WTC11 (cell line): Measurements from ENCODE around the gene GMPR2. TPM values are rescaled to one million over a fixed set of nuclear protein-coding genes. Genes with fewer than 3 reads are reported as not detected.

ENCODE experiments used
- ATAC-seq: fragments of 200-7000 bp; cut with Tn5 transposase; 2 replicates; pipeline ENCODE4 v1.10.0; 2021; ENCODE audit warnings: mild to moderate bottlenecking, moderate library complexity
- CTCF ChIA-PET: fragments of 300-600 bp; sonication (Branson Sonifier 250); formaldehyde crosslinking; loops from one replicate; lab custom pipeline; 2021; ENCODE audit warnings: antibody characterized with exemption; lab: Charles Lee
- POLR2A ChIA-PET: fragments of 350-600 bp; sonication (Branson Sonifier 250); formaldehyde crosslinking; loops from one replicate; lab custom pipeline; 2021; ENCODE audit warnings: antibody characterized with exemption; lab: Charles Lee
- DNase-seq: peaks from one replicate; pipeline ENCODE4 v3.0.0; 2021; ENCODE audit warnings: low spot score
- H3K27ac Mint-ChIP-seq: 2 replicates; pipeline ENCODE4 v1.8.0; 2021; ENCODE audit warnings: mixed read lengths
- H3K27me3 Mint-ChIP-seq: 2 replicates; pipeline ENCODE4 v1.8.0; 2021; ENCODE audit warnings: low read depth, mild to moderate bottlenecking, moderate library complexity, mixed read lengths
- H3K36me3 Mint-ChIP-seq: 2 replicates; pipeline ENCODE4 v1.8.0; 2021; ENCODE audit warnings: mixed read lengths
- H3K4me1 Mint-ChIP-seq: 2 replicates; pipeline ENCODE4 v1.8.0; 2022; ENCODE audit warnings: mixed read lengths
- H3K4me3 Mint-ChIP-seq: 2 replicates; pipeline ENCODE4 v1.8.0; 2021; ENCODE audit warnings: mild to moderate bottlenecking, moderate library complexity, mixed read lengths
- H3K9me3 Mint-ChIP-seq: 2 replicates; pipeline ENCODE4 v1.8.0; 2021; ENCODE audit warnings: mixed read lengths
- ELF4 ChIP-seq: sonication (generic); formaldehyde crosslinking; IDR thresholded peaks from 2 replicates; pipeline ENCODE4 v1.8.1; 2022; ENCODE audit warnings: low read depth, mild to moderate bottlenecking, moderate library complexity, missing genetic modification reagents
- FOXJ3 ChIP-seq: sonication (generic); formaldehyde crosslinking; IDR thresholded peaks from 2 replicates; pipeline ENCODE4 v1.9.0; 2021; ENCODE audit warnings: missing genetic modification reagents, mild to moderate bottlenecking, borderline replicate concordance
- FOXK1 ChIP-seq: sonication (generic); formaldehyde crosslinking; IDR thresholded peaks from 2 replicates; pipeline ENCODE4 v1.8.0; 2022; ENCODE audit warnings: mild to moderate bottlenecking, moderate library complexity, missing genetic modification reagents
- IRF2 ChIP-seq: sonication (generic); formaldehyde crosslinking; IDR thresholded peaks from 2 replicates; pipeline ENCODE4 v1.8.0; 2022; ENCODE audit warnings: low read depth, missing genetic modification reagents, borderline replicate concordance
- NR1H2 ChIP-seq: sonication (generic); formaldehyde crosslinking; IDR thresholded peaks from 2 replicates; pipeline ENCODE4 v1.9.0; 2021; ENCODE audit warnings: mild to moderate bottlenecking, moderate library complexity, missing genetic modification reagents
- SMAD3 ChIP-seq: sonication (generic); formaldehyde crosslinking; IDR thresholded peaks from 2 replicates; pipeline ENCODE4 v1.8.0; 2022; ENCODE audit warnings: missing genetic modification reagents, mild to moderate bottlenecking, borderline replicate concordance
- SMAD4 ChIP-seq: sonication (generic); formaldehyde crosslinking; IDR thresholded peaks from 2 replicates; pipeline ENCODE4 v1.8.0; 2022; ENCODE audit warnings: mild to moderate bottlenecking, missing genetic modification reagents
- SOX15 ChIP-seq: fragments of 250-450 bp; sonication (Bioruptor Pico); IDR thresholded peaks from 2 replicates; pipeline ENCODE4 v1.9.0; 2021; ENCODE audit warnings: mild to moderate bottlenecking
- TP53 ChIP-seq: sonication (generic); formaldehyde crosslinking; IDR thresholded peaks from 2 replicates; pipeline ENCODE4 v1.8.1; 2023; ENCODE audit warnings: mild to moderate bottlenecking, missing genetic modification reagents
- ZNF263 ChIP-seq: sonication (generic); formaldehyde crosslinking; IDR thresholded peaks from 2 replicates; pipeline ENCODE4 v1.8.1; 2022; ENCODE audit warnings: low read depth, mild to moderate bottlenecking, moderate library complexity, missing genetic modification reagents
- ZNF416 ChIP-seq: fragments of 250-450 bp; sonication (Bioruptor Pico); IDR thresholded peaks from 2 replicates; pipeline ENCODE4 v1.9.0; 2021; ENCODE audit warnings: mild to moderate bottlenecking, inconsistent platforms
- ZNF671 ChIP-seq: fragments of 250-450 bp; sonication (Bioruptor Pico); IDR thresholded peaks from 2 replicates; pipeline ENCODE4 v1.8.0; 2021; ENCODE audit warnings: mild to moderate bottlenecking
- ZSCAN18 ChIP-seq: fragments of 250-450 bp; sonication (Bioruptor Pico); IDR thresholded peaks from 2 replicates; pipeline ENCODE4 v2.1.2; 2022; ENCODE audit warnings: mild to moderate bottlenecking, moderate library complexity
- total RNA-seq: library from RNA; stranded (reverse); gene quantifications from 3 replicates; pipeline ENCODE4 v1.2.3, GENCODE V29; 2021
- TF ChIP-seq, protein P1 (sequence below): sonication (generic); formaldehyde crosslinking; conservative IDR thresholded peaks from 2 replicates; pipeline ENCODE4 v1.8.1; 2023; ENCODE audit warnings: mild to moderate bottlenecking, low read depth, missing genetic modification reagents, moderate library complexity
- TF ChIP-seq, protein P2 (sequence below): sonication (generic); formaldehyde crosslinking; IDR thresholded peaks from 2 replicates; pipeline ENCODE4 v1.8.1; 2022; ENCODE audit warnings: low read depth, mild to moderate bottlenecking, moderate library complexity, missing genetic modification reagents, borderline replicate concordance
- TF ChIP-seq, protein P3 (sequence below): sonication (generic); formaldehyde crosslinking; IDR thresholded peaks from 2 replicates; pipeline ENCODE4 v1.8.0; 2022; ENCODE audit warnings: missing genetic modification reagents

The GMPR2 gene
- total RNA-seq, 1 experiment from 2014 or later: 82.3 TPM

DNA sequence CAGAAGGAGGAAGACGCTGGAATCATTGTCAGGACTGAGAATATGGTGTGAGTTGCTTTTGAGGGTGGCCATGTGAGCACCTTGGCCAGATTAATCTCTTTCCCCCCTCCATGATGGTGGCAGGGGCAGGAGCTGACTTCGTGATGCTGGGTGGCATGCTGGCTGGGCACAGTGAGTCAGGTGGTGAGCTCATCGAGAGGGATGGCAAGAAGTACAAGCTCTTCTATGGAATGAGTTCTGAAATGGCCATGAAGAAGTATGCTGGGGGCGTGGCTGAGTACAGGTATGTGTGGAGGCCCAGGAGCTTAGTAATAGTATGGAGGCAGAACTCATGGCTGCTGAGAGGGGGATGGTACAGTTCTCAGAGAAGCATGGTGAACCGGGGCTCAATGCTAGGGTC is 5.4 kb downstream of the GMPR2 start (continued):
- TF ChIP-seq, protein P1, sequence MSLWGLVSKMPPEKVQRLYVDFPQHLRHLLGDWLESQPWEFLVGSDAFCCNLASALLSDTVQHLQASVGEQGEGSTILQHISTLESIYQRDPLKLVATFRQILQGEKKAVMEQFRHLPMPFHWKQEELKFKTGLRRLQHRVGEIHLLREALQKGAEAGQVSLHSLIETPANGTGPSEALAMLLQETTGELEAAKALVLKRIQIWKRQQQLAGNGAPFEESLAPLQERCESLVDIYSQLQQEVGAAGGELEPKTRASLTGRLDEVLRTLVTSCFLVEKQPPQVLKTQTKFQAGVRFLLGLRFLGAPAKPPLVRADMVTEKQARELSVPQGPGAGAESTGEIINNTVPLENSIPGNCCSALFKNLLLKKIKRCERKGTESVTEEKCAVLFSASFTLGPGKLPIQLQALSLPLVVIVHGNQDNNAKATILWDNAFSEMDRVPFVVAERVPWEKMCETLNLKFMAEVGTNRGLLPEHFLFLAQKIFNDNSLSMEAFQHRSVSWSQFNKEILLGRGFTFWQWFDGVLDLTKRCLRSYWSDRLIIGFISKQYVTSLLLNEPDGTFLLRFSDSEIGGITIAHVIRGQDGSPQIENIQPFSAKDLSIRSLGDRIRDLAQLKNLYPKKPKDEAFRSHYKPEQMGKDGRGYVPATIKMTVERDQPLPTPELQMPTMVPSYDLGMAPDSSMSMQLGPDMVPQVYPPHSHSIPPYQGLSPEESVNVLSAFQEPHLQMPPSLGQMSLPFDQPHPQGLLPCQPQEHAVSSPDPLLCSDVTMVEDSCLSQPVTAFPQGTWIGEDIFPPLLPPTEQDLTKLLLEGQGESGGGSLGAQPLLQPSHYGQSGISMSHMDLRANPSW (CRISPR knock-in tag): no peak
- TF ChIP-seq ZNF671 (CRISPR knock-in tag): no peak

DNA sequence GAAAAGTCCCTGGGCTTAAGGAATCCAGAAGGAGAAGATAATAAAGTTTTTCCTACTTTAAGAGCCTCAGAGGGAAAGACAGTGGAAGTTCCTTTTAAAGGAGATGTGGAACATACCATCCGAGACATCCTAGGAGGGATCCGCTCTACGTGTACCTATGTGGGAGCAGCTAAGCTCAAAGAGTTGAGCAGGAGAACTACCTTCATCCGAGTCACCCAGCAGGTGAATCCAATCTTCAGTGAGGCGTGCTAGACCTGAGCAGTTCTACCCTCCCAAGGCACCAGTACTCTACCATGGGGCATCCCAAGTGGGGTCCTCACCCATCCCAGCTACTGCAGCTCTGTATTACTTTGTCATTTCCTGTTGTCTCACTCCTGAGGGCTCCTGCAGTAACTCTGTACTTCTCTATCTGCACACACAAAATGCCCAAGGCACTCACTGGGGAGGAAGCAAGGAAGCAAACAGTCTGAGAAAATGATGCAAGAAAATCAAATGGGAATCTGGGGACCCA is 5.9 kb downstream of the GMPR2 start:
- ATAC-seq (no peak), DNase-seq (no peak)
- Mint-ChIP-seq H3K36me3 (peaks cover 55% of the 10 kb centered on the region), H3K27me3 (no peaks in the 10 kb centered on the region; the same call in 1 of the 2 replicates), H3K4me3 (no peak overlapping the region), H3K27ac (no peak overlapping the region), H3K9me3 (no peaks in the 10 kb centered on the region), H3K4me1 (peaks cover 20% of the 10 kb centered on the region)
- ChIA-PET CTCF (interaction anchor here (1.3 kb wide), 1 partner anchor 69 kb away, joined by 3 read pairs; the partner anchor contains the start of gene CIDEB), POLR2A (interaction anchor here (1.1 kb wide), 1 partner anchor 61 kb away, joined by 4 read pairs; the partner anchor contains the start of genes DHRS1 and NOP9)
- no peak for TF ChIP-seq ELF4 (CRISPR knock-in tag)
- TF ChIP-seq ZSCAN18 (CRISPR knock-in tag): no peak
- no peak for TF ChIP-seq FOXJ3 (CRISPR knock-in tag)
- TF ChIP-seq, protein P2, sequence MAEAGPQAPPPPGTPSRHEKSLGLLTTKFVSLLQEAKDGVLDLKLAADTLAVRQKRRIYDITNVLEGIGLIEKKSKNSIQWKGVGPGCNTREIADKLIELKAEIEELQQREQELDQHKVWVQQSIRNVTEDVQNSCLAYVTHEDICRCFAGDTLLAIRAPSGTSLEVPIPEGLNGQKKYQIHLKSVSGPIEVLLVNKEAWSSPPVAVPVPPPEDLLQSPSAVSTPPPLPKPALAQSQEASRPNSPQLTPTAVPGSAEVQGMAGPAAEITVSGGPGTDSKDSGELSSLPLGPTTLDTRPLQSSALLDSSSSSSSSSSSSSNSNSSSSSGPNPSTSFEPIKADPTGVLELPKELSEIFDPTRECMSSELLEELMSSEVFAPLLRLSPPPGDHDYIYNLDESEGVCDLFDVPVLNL (CRISPR knock-in tag): no peak
- TF ChIP-seq IRF2 (CRISPR knock-in tag): no peak
- no peak for TF ChIP-seq SOX15 (CRISPR knock-in tag)
- no peak for TF ChIP-seq ZNF416
- TF ChIP-seq, protein P3, sequence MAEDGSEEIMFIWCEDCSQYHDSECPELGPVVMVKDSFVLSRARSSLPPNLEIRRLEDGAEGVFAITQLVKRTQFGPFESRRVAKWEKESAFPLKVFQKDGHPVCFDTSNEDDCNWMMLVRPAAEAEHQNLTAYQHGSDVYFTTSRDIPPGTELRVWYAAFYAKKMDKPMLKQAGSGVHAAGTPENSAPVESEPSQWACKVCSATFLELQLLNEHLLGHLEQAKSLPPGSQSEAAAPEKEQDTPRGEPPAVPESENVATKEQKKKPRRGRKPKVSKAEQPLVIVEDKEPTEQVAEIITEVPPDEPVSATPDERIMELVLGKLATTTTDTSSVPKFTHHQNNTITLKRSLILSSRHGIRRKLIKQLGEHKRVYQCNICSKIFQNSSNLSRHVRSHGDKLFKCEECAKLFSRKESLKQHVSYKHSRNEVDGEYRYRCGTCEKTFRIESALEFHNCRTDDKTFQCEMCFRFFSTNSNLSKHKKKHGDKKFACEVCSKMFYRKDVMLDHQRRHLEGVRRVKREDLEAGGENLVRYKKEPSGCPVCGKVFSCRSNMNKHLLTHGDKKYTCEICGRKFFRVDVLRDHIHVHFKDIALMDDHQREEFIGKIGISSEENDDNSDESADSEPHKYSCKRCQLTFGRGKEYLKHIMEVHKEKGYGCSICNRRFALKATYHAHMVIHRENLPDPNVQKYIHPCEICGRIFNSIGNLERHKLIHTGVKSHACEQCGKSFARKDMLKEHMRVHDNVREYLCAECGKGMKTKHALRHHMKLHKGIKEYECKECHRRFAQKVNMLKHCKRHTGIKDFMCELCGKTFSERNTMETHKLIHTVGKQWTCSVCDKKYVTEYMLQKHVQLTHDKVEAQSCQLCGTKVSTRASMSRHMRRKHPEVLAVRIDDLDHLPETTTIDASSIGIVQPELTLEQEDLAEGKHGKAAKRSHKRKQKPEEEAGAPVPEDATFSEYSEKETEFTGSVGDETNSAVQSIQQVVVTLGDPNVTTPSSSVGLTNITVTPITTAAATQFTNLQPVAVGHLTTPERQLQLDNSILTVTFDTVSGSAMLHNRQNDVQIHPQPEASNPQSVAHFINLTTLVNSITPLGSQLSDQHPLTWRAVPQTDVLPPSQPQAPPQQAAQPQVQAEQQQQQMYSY (CRISPR knock-in tag): no peak
- no peak for TF ChIP-seq NR1H2 (CRISPR knock-in tag)
- TF ChIP-seq ZNF263 (CRISPR knock-in tag): no peak
- TF ChIP-seq SMAD3: no peak
- TF ChIP-seq FOXK1: no peak
- no peak for TF ChIP-seq SMAD4 (CRISPR knock-in tag)
- TF ChIP-seq TP53: no peak
